Measurements from ENCODE around the gene CCDC27.

Gene CCDC27

GRCh38 chr1:3706651-3707297, 45.5 kb upstream of the CCDC27 start:
- H3K4me3 ChIP-seq (ENCODE audit: low read depth, low read length) = no peak overlapping the region
- no peak for TF ChIP-seq CTCF (IDR thresholded peaks at IDR 0.05; ENCODE audit: insufficient read depth, low read length, missing control alignments)
- ChIA-PET POLR2A (no interaction called here), CTCF (no interaction called here)
- no peak for DNase-seq (ENCODE audit: low read depth, low spot score)

- TF ChIP-seq CTCF (IDR thresholded peaks at IDR 0.05; ENCODE audit: insufficient read depth, low read length, missing control alignments) = no peak
- no peak overlapping the region for H3K4me3 ChIP-seq (ENCODE audit: low read depth, low read length)
- CTCF ChIA-PET = interaction anchor here (1.3 kb wide), 1 partner anchor 17 kb away, joined by 4 read pairs; no protein-coding TSS in a partner anchor
- no peak for DNase-seq (ENCODE audit: low read depth, low spot score)
- POLR2A ChIA-PET = no interaction called here
Measured at GRCh38 chr1:3707298-3707938, 44.8 kb upstream of the CCDC27 start.

- TF ChIP-seq CTCF (IDR thresholded peaks at IDR 0.05; ENCODE audit: insufficient read depth, low read length, missing control alignments) = no peak
- ChIA-PET CTCF (interaction anchor here (1.3 kb wide), 1 partner anchor 16 kb away, joined by 4 read pairs; no protein-coding TSS in a partner anchor), POLR2A (no interaction called here)
- no peak overlapping the region for H3K4me3 ChIP-seq (ENCODE audit: low read depth, low read length)
- DNase-seq (ENCODE audit: low read depth, low spot score) = no peak
Measured at GRCh38 chr1:3707939-3708328, 44.3 kb upstream of the CCDC27 start.

GRCh38 chr1:3708791-3709190, 43.5 kb upstream of the CCDC27 start:
- CTCF ChIA-PET = interaction anchor here (1.3 kb wide), 1 partner anchor 15 kb away, joined by 4 read pairs; no protein-coding TSS in a partner anchor
- no peak overlapping the region for H3K4me3 ChIP-seq (ENCODE audit: low read depth, low read length)

GRCh38 chr1:3710251-3710650, 42.0 kb upstream of the CCDC27 start:
- TF ChIP-seq CTCF (IDR thresholded peaks at IDR 0.05; ENCODE audit: insufficient read depth, low read length, missing control alignments) = no peak
- no peak overlapping the region for H3K4me3 ChIP-seq (ENCODE audit: low read depth, low read length)
- ChIA-PET CTCF (interaction anchor here (2.2 kb wide), 1 partner anchor 14 kb away, joined by 8 read pairs; no protein-coding TSS in a partner anchor), POLR2A (no interaction called here)
- DNase-seq (ENCODE audit: low read depth, low spot score) = no peak

More at GRCh38 chr1:3708791-3709190, 43.5 kb upstream of the CCDC27 start:
- POLR2A ChIA-PET = no interaction called here
- no peak for DNase-seq (ENCODE audit: low read depth, low spot score)
- TF ChIP-seq CTCF (IDR thresholded peaks at IDR 0.05; ENCODE audit: insufficient read depth, low read length, missing control alignments) = no peak

GRCh38 chr1:3711381-3711779, 40.9 kb upstream of the CCDC27 start:
- CTCF ChIA-PET = interaction anchor here (2.0 to 2.2 kb wide), 2 partner anchors 10 to 13 kb away, joined by 5 to 8 read pairs; no protein-coding TSS in a partner anchor
- TF ChIP-seq CTCF (IDR thresholded peaks at IDR 0.05; ENCODE audit: insufficient read depth, low read length, missing control alignments) = no peak
- no peak for DNase-seq (ENCODE audit: low read depth, low spot score)
- H3K4me3 ChIP-seq (ENCODE audit: low read depth, low read length) = no peak overlapping the region
- POLR2A ChIA-PET = no interaction called here

All from AG04449 (cell line).